Uterus (tissue), 4 donors: ENCODE data around the gene UROS. TPM values are rescaled to one million over a fixed set of nuclear protein-coding genes. Genes with fewer than 3 reads are reported as not detected.

Experiments
- DNase-seq, 2 donors: peaks; one replicate each; pipeline ENCODE4 v3.0.0-alpha.2; 2019 to 2020
- H3K27ac ChIP-seq, 2 donors: fragments of 200-600 bp; sonication (generic); 1 replicate in 1 of 2; 2 replicates in 1 of 2; pipeline ENCODE4 v1.5.1; 2016 to 2018
- H3K27me3 ChIP-seq, 2 donors: fragments of 200-600 bp; sonication (generic); one replicate each; pipeline ENCODE4 v1.5.1; 2018 to 2019; ENCODE audit warnings: control low read depth in 1 of 2
- H3K36me3 ChIP-seq, 2 donors: fragments of 200-600 bp; sonication (generic); one replicate each; pipeline ENCODE4 v1.5.1; 2019; ENCODE audit warnings: control low read depth in 1 of 2
- H3K4me1 ChIP-seq, 2 donors: fragments of 200-600 bp; sonication (generic); one replicate each; pipeline ENCODE4 v1.5.1; 2018 to 2019; ENCODE audit warnings: control low read depth in 1 of 2
- H3K4me3 ChIP-seq, 2 donors: fragments of 200-600 bp; sonication (generic); 1 replicate in 1 of 2; 2 replicates in 1 of 2; pipeline ENCODE4 v1.5.1; 2018 to 2019; ENCODE audit warnings: mild to moderate bottlenecking in 1 of 2
- H3K9me3 ChIP-seq, 2 donors: fragments of 200-600 bp; sonication (generic); one replicate each; pipeline ENCODE4 v1.5.1; 2019; ENCODE audit warnings: control low read depth in 1 of 2
- CTCF ChIP-seq, 4 experiments: fragments of 200-600 bp in 2 of 4; fragments of 450-650 bp in 2 of 4; sonication (generic) in 2 of 4; IDR thresholded peaks; one replicate each; pipeline ENCODE4 v1.5.1; 2016 to 2019; ENCODE audit warnings: antibody characterized with exemption in 4 of 4, mild to moderate bottlenecking in 2 of 4, moderate library complexity in 1 of 4
- POLR2A ChIP-seq, 2 donors: fragments of 450-650 bp; IDR thresholded peaks; one replicate each; pipeline ENCODE4 v1.6.1; 2016; ENCODE audit warnings: antibody characterized with exemption in 2 of 2, mild to moderate bottlenecking in 1 of 2, moderate library complexity in 1 of 2
- intact Hi-C: fragments of 100-400 bp; cut with DNase I; formaldehyde crosslinking; loops from one replicate; pipeline ENCODE4 v1.15.1; 2023; ENCODE audit warnings: low total_unique reads
- total RNA-seq, 4 donors: library from RNA; depleted of rRNA in 3 of 4; stranded (reverse); fragments of >200 nt in 3 of 4; gene quantifications; one replicate each; pipeline versions ENCODE4 v1.1.0 to v1.2.4, GENCODE V29; 2014 to 2023
- donor health status: DM: yes; HTN: yes; CAD: no.

UROS gene
- total RNA-seq, 4 donors from 2014 or later = 27.9 to 36.2 (median 28.1) TPM

- Histone ChIP-seq H3K36me3 (no peaks in the 10 kb centered on the region), H3K4me1 (no peaks in the 10 kb centered on the region)
Observed at GRCh38 chr10:125765835-125766234, 57.2 kb downstream of the UROS start.

GRCh38 chr10:125762692-125763648 is 60.1 kb downstream of the UROS start:
- no peaks in the 10 kb centered on the region for H3K27me3 ChIP-seq
- DNase-seq = no peak
- intact Hi-C loops = no loop called here
- H3K4me3 ChIP-seq = no peak overlapping the region
- H3K9me3 ChIP-seq = no peaks in the 10 kb centered on the region
- no peaks in the 10 kb centered on the region for H3K36me3 ChIP-seq
- no peak overlapping the region for H3K27ac ChIP-seq
- no peak for TF ChIP-seq CTCF (IDR thresholded peaks at IDR 0.05)
- no peak for TF ChIP-seq POLR2A (IDR thresholded peaks at IDR 0.05)
- H3K4me1 ChIP-seq = no peaks in the 10 kb centered on the region

More at GRCh38 chr10:125765835-125766234, 57.2 kb downstream of the UROS start:
- TF ChIP-seq POLR2A (IDR thresholded peaks at IDR 0.05) (no peak), CTCF (IDR thresholded peaks at IDR 0.05) (no peak)
- intact Hi-C loops = no loop called here
- DNase-seq = no peak
- Histone ChIP-seq H3K27ac (no peak overlapping the region), H3K4me3 (no peak overlapping the region), H3K9me3 (no peaks in the 10 kb centered on the region), H3K27me3 (no peaks in the 10 kb centered on the region)

- no peak for DNase-seq
- no peaks in the 10 kb centered on the region for H3K9me3 ChIP-seq
- H3K27ac ChIP-seq = no peak overlapping the region
- intact Hi-C loops = no loop called here
- H3K4me1 ChIP-seq = no peaks in the 10 kb centered on the region
- no peak overlapping the region for H3K4me3 ChIP-seq
- TF ChIP-seq POLR2A (IDR thresholded peaks at IDR 0.05) (no peak), CTCF (IDR thresholded peaks at IDR 0.05) (no peak)
- H3K27me3 ChIP-seq = no peaks in the 10 kb centered on the region
- H3K36me3 ChIP-seq = no peaks in the 10 kb centered on the region
Observed at GRCh38 chr10:125761961-125762360, 61.1 kb downstream of the UROS start.

- Histone ChIP-seq H3K4me1 (no peaks in the 10 kb centered on the region), H3K9me3 (no peaks in the 10 kb centered on the region), H3K27me3 (no peaks in the 10 kb centered on the region), H3K4me3 (no peak overlapping the region), H3K36me3 (no peaks in the 10 kb centered on the region), H3K27ac (no peak overlapping the region)
- DNase-seq = no peak
- intact Hi-C loops = no loop called here
- TF ChIP-seq POLR2A (IDR thresholded peaks at IDR 0.05) (no peak), CTCF (IDR thresholded peaks at IDR 0.05) (no peak)
Observed at GRCh38 chr10:125757742-125758141, 65.3 kb downstream of the UROS start.

- no peak for DNase-seq
- H3K4me1 ChIP-seq = no peaks in the 10 kb centered on the region
- no peaks in the 10 kb centered on the region for H3K27me3 ChIP-seq
- no peak overlapping the region for H3K4me3 ChIP-seq
- H3K36me3 ChIP-seq = no peaks in the 10 kb centered on the region
- intact Hi-C loops = no loop called here
- no peak overlapping the region for H3K27ac ChIP-seq
- TF ChIP-seq POLR2A (IDR thresholded peaks at IDR 0.05) (no peak), CTCF (IDR thresholded peaks at IDR 0.05) (no peak)
- H3K9me3 ChIP-seq = no peaks in the 10 kb centered on the region
Observed at GRCh38 chr10:125756853-125757487, 66.1 kb downstream of the UROS start.
